ENCODE data around the gene SLC24A3.

- no peak for TF ChIP-seq JUNB (CRISPR knock-in tag; IDR thresholded peaks at IDR 0.05; ENCODE audit: borderline replicate concordance)
- TF ChIP-seq IKZF1 (IDR thresholded peaks at IDR 0.05): no peak
- TF ChIP-seq BCLAF1 (IDR thresholded peaks at IDR 0.05): no peak
- no peak for TF ChIP-seq AGO1 (IDR thresholded peaks at IDR 0.05; ENCODE audit: low read depth, low read length, poor library complexity, severe bottlenecking)
- TF ChIP-seq CTCF (CRISPR knock-in tag; IDR thresholded peaks at IDR 0.05): no peak
- no peak for TF ChIP-seq POLR2AphosphoS5 (IDR thresholded peaks at IDR 0.05; ENCODE audit: low read depth, low read length)
- no peak for TF ChIP-seq ATF4 (CRISPR knock-in tag; IDR thresholded peaks at IDR 0.05)
- no peak for TF ChIP-seq EP300 (IDR thresholded peaks at IDR 0.05; ENCODE audit: low read depth in 2 of 2, low read length in 2 of 2)
- TF ChIP-seq EP300 (CRISPR knock-in tag; IDR thresholded peaks at IDR 0.05; ENCODE audit: borderline replicate concordance): no peak
These were observed 1.9 kb upstream of the SLC24A3 start for GRCh38 chr20:19210391-19211155.
